H1 (cell line): ENCODE measurements around the gene MATK. TPM values are rescaled to one million over a fixed set of nuclear protein-coding genes. Genes with fewer than 3 reads are reported as not detected.

Experiments used
- CTCF ChIA-PET: fragments of 300-600 bp; sonication (Branson Sonifier 250); formaldehyde crosslinking; loops from one replicate; lab custom pipeline; 2021; ENCODE audit not compliant: partially characterized antibody; lab: Charles Lee
- POLR2A ChIA-PET: fragments of 300-600 bp; sonication (Branson Sonifier 250); formaldehyde crosslinking; loops from one replicate; lab custom pipeline; 2021; ENCODE audit warnings: inconsistent platforms; ENCODE audit not compliant: partially characterized antibody; lab: Charles Lee
- DNase-seq, 2 experiments: peaks; one replicate each; pipeline versions ENCODE4 v3.0.0 to v3.0.0-alpha.2; 2010 to 2022; ENCODE audit warnings: low spot score in 2 of 2, low read depth in 1 of 2, mixed read lengths in 1 of 2
- FAIRE-seq: peaks from 2 replicates; lab custom pipeline; 2011; peaks lifted over from hg19 to GRCh38; lab: Jason Lieb, UNC
- H2AFZ ChIP-seq: 2 replicates; pipeline ENCODE4 v1.8.1; 2012; ENCODE audit warnings: low read length, inconsistent platforms
- H2AK5ac ChIP-seq: 2 replicates; pipeline ENCODE4 v1.6.1; 2013; ENCODE audit warnings: low read depth, low read length
- H2BK120ac ChIP-seq: replicated peaks from 2 replicates; pipeline ENCODE3; 2013; ENCODE audit warnings: low read depth, low read length, inconsistent platforms
- H2BK12ac ChIP-seq: 2 replicates; pipeline ENCODE4 v1.6.1; 2013; ENCODE audit warnings: low read depth, low read length
- H2BK15ac ChIP-seq: 2 replicates; pipeline ENCODE4 v1.6.1; 2013; ENCODE audit warnings: low read length
- H2BK20ac ChIP-seq: 2 replicates; pipeline ENCODE4 v1.6.1; 2013; ENCODE audit warnings: low read length
- H2BK5ac ChIP-seq: 2 replicates; pipeline ENCODE4 v1.6.1; 2013; ENCODE audit warnings: low read depth, low read length
- H3K14ac ChIP-seq: 2 replicates; pipeline ENCODE4 v1.6.1; 2013; ENCODE audit warnings: inconsistent platforms; ENCODE audit not compliant: insufficient read length
- H3K18ac ChIP-seq: 2 replicates; pipeline ENCODE4 v1.6.1; 2013; ENCODE audit warnings: low read length; ENCODE audit errors: extremely low read depth
- H3K23ac ChIP-seq: 2 replicates; pipeline ENCODE4 v1.6.1; 2013; ENCODE audit warnings: inconsistent platforms; ENCODE audit not compliant: insufficient read length
- H3K23me2 ChIP-seq: 2 replicates; pipeline ENCODE4 v1.6.1; 2013; ENCODE audit warnings: low read depth, low read length
- H3K27ac ChIP-seq: 2 replicates; pipeline ENCODE4 v1.6.1; 2011; ENCODE audit warnings: low read depth, low read length, inconsistent platforms
- H3K27me3 ChIP-seq, 4 experiments: replicated peaks in 1 of 4; 1 replicate in 1 of 4; 2 replicates in 3 of 4; pipeline versions ENCODE4 v1.6.1 to v1.8.1; 2011 to 2013; ENCODE audit warnings: low read length in 3 of 4, mild to moderate bottlenecking in 3 of 4, inconsistent platforms in 2 of 4, mixed read lengths in 2 of 4, moderate library complexity in 1 of 4; ENCODE audit not compliant: control insufficient read depth in 3 of 4, insufficient read depth in 3 of 4; ENCODE audit errors: extremely low read depth in 1 of 4
- H3K36me3 ChIP-seq, 4 experiments: 2 replicates each; pipeline versions ENCODE4 v1.6.1 to v1.8.1; 2011 to 2013; ENCODE audit warnings: mild to moderate bottlenecking in 4 of 4, low read length in 3 of 4, moderate library complexity in 2 of 4, control low read depth in 1 of 4, inconsistent platforms in 1 of 4; ENCODE audit not compliant: insufficient read depth in 4 of 4, control insufficient read depth in 2 of 4
- H3K4ac ChIP-seq: replicated peaks from 2 replicates; pipeline ENCODE3; 2013; ENCODE audit warnings: low read length, low read depth, mixed read lengths, inconsistent platforms; ENCODE audit not compliant: insufficient read length
- H3K4me1 ChIP-seq, 4 experiments: replicated peaks in 1 of 4; 1 replicate in 1 of 4; 2 replicates in 3 of 4; pipeline versions ENCODE4 v1.6.1 to v1.8.1; 2011 to 2013; ENCODE audit warnings: low read length in 3 of 4, inconsistent platforms in 2 of 4, mixed read lengths in 1 of 4; ENCODE audit not compliant: insufficient read depth in 4 of 4, control insufficient read depth in 3 of 4
- H3K4me2 ChIP-seq, 2 experiments: 2 replicates each; pipeline versions ENCODE4 v1.6.1 to v1.8.1; 2011 to 2013; ENCODE audit warnings: low read depth in 2 of 2, low read length in 2 of 2, control low read depth in 1 of 2, inconsistent platforms in 1 of 2, mild to moderate bottlenecking in 1 of 2; ENCODE audit not compliant: insufficient read depth in 1 of 2
- H3K4me3 ChIP-seq, 4 experiments: fragments of 200-600, 300-600 bp in 1 of 4; sonication (generic), shearing (Covaris generic), sonication (Bioruptor Twin) in 1 of 4; 2 replicates each; pipeline versions ENCODE4 v1.5.1 to v1.8.1; 2011 to 2016; ENCODE audit warnings: low read length in 4 of 4, low read depth in 3 of 4, control low read depth in 2 of 4, inconsistent platforms in 2 of 4, mild to moderate bottlenecking in 2 of 4, mixed read lengths in 1 of 4, moderate library complexity in 1 of 4; ENCODE audit not compliant: insufficient read depth in 2 of 4; ENCODE audit errors: extremely low read depth in 1 of 4
- H3K56ac ChIP-seq: replicated peaks from 2 replicates; pipeline ENCODE3; 2013; ENCODE audit warnings: low read depth, mild to moderate bottlenecking, mixed read lengths, low read length, inconsistent platforms; ENCODE audit not compliant: insufficient read length
- H3K79me1 ChIP-seq: 2 replicates; pipeline ENCODE4 v1.6.1; 2013; ENCODE audit warnings: low read depth, low read length, control low read depth
- H3K79me2 ChIP-seq, 2 experiments: 2 replicates each; pipeline versions ENCODE4 v1.6.1 to v1.8.1; 2012 to 2013; ENCODE audit warnings: low read length in 2 of 2, mild to moderate bottlenecking in 2 of 2, inconsistent platforms in 1 of 2; ENCODE audit not compliant: insufficient read depth in 2 of 2, control insufficient read depth in 1 of 2
- H3K9ac ChIP-seq, 4 experiments: replicated peaks in 1 of 4; 1 replicate in 1 of 4; 2 replicates in 3 of 4; pipeline versions ENCODE4 v1.6.1 to v1.8.1; 2011 to 2013; ENCODE audit warnings: low read depth in 3 of 4, low read length in 3 of 4, control low read depth in 2 of 4, mild to moderate bottlenecking in 2 of 4, moderate library complexity in 2 of 4, inconsistent platforms in 1 of 4; ENCODE audit errors: extremely low read depth in 1 of 4
- H3K9me3 ChIP-seq, 2 experiments: 2 replicates each; pipeline versions ENCODE4 v1.6.1 to v1.8.1; 2012 to 2013; ENCODE audit warnings: mild to moderate bottlenecking in 2 of 2, moderate library complexity in 2 of 2, control low read depth in 1 of 2, inconsistent platforms in 1 of 2, low read depth in 1 of 2, low read length in 1 of 2, mixed read lengths in 1 of 2; ENCODE audit not compliant: insufficient read depth in 2 of 2
- H4K20me1 ChIP-seq, 2 experiments: replicated peaks in 1 of 2; 2 replicates each; pipeline versions ENCODE3 to v1.8.1; 2011 to 2013; ENCODE audit warnings: inconsistent platforms in 2 of 2, low read length in 2 of 2, mild to moderate bottlenecking in 1 of 2; ENCODE audit not compliant: insufficient read depth in 2 of 2, control insufficient read depth in 1 of 2
- H4K5ac ChIP-seq: 2 replicates; pipeline ENCODE4 v1.6.1; 2013; ENCODE audit warnings: low read length, low read depth, mixed read lengths, inconsistent platforms; ENCODE audit not compliant: insufficient read length
- H4K8ac ChIP-seq: 2 replicates; pipeline ENCODE4 v1.8.0; 2013; ENCODE audit warnings: mild to moderate bottlenecking, moderate library complexity, low read length, inconsistent platforms; ENCODE audit not compliant: insufficient read depth; ENCODE audit errors: extremely low read depth
- H4K91ac ChIP-seq: replicated peaks from 2 replicates; pipeline ENCODE3; 2013; ENCODE audit warnings: low read length, mixed read lengths, inconsistent platforms; ENCODE audit not compliant: insufficient read length
- ASH2L ChIP-seq: fragments of 200-600, 300-600 bp; sonication (generic); IDR thresholded peaks from one replicate; pipeline ENCODE4 v1.7.1; 2017; ENCODE audit warnings: low read length
- BACH1 ChIP-seq: IDR thresholded peaks from 2 replicates; pipeline ENCODE4 v1.6.1; 2012; ENCODE audit warnings: low read length, improper control_type of control experiment
- BRCA1 ChIP-seq: IDR thresholded peaks from 2 replicates; pipeline ENCODE4 v1.6.1; 2012; ENCODE audit warnings: low read depth, low read length, improper control_type of control experiment
- CBX5 ChIP-seq: fragments of 300-800, 300-1000 bp; sonication (generic); IDR thresholded peaks from 2 replicates; pipeline ENCODE4 v1.7.1; 2016; ENCODE audit warnings: antibody characterized with exemption, low read length, low read depth
- CBX8 ChIP-seq: fragments of 300-800, 300-1000 bp; sonication (generic); IDR thresholded peaks from 2 replicates; pipeline ENCODE4 v1.7.1; 2016; ENCODE audit warnings: low read depth, low read length, borderline replicate concordance
- CEBPB ChIP-seq: IDR thresholded peaks from 2 replicates; pipeline ENCODE4 v1.6.1; 2012; ENCODE audit warnings: low read depth, low read length
- CREB1 ChIP-seq: IDR thresholded peaks from 2 replicates; pipeline ENCODE4 v1.6.1; 2012; ENCODE audit warnings: inconsistent platforms
- CTBP2 ChIP-seq: IDR thresholded peaks from 2 replicates; pipeline ENCODE4 v1.7.0; 2011; ENCODE audit warnings: borderline replicate concordance, mild to moderate bottlenecking, moderate library complexity, mixed read lengths, low read length; ENCODE audit not compliant: insufficient read depth, insufficient read length
- RAD21 ChIP-seq, 2 experiments: IDR thresholded peaks in 1 of 2; conservative IDR thresholded peaks in 1 of 2; 2 replicates each; pipeline ENCODE4 v1.6.1; 2011; ENCODE audit warnings: low read depth in 2 of 2, low read length in 2 of 2, improper control_type of control experiment in 1 of 2, inconsistent platforms in 1 of 2, mild to moderate bottlenecking in 1 of 2, moderate library complexity in 1 of 2
- RFX5 ChIP-seq: IDR thresholded peaks from 2 replicates; pipeline ENCODE4 v1.6.1; 2011; ENCODE audit warnings: low read depth, low read length, improper control_type of control experiment, borderline replicate concordance
- RXRA ChIP-seq: IDR thresholded peaks from 2 replicates; pipeline ENCODE4 v1.6.1; 2011; ENCODE audit warnings: low read depth, mild to moderate bottlenecking, low read length, moderate library complexity; ENCODE audit not compliant: insufficient read depth
- SUZ12 ChIP-seq: fragments of 200-600 bp; sonication (generic); IDR thresholded peaks from 2 replicates; pipeline ENCODE4 v1.6.1; 2012; ENCODE audit warnings: mild to moderate bottlenecking, inconsistent platforms, low read length, moderate library complexity, mixed read lengths
- WGBS, 2 experiments: shearing (Covaris generic) in 1 of 2; methylation state at CpG; one replicate each; pipeline versions ENCODE4 v1.1.6 to v1.1.7; 2013 to 2015; ENCODE audit warnings: low lambda C conversion rate in 2 of 2, mixed read lengths in 2 of 2, inconsistent platforms in 1 of 2, low coverage in 1 of 2, missing lambda C conversion rate in 1 of 2; ENCODE audit not compliant: insufficient replicate concordance in 2 of 2, insufficient coverage in 1 of 2, insufficient read length in 1 of 2; ENCODE audit errors: extremely low coverage in 1 of 2, missing lambda C conversion rate in 1 of 2; 5-methylcytosine and 5-hydroxymethylcytosine counted together
- polyA plus RNA-seq, 7 experiments: library from polyadenylated mRNA; depleted of rRNA in 3 of 7; stranded (reverse) in 5 of 7; unstranded in 2 of 7; fragments of >200 nt in 5 of 7; fragments of 200-250 nt in 2 of 7; gene quantifications; 1 replicate in 5 of 7; 2 replicates in 1 of 7; 4 replicates in 1 of 7; pipeline versions ENCODE4 v1.2.1 to v1.2.3, GENCODE V29; 2011 to 2013; ENCODE audit warnings: missing spikeins in 2 of 7, mixed read lengths in 2 of 7
- total RNA-seq: library from RNA; stranded (reverse); fragmentation: NEBNext Ultra II Directional; extraction: Animal tissue kit (Norgen Biotek cat#: 25700); gene quantifications from 2 replicates; pipeline ENCODE4 v1.2.1, GENCODE V29; 2021
- TF ChIP-seq, protein P1 (sequence below): IDR thresholded peaks from 2 replicates; pipeline ENCODE4 v1.6.1; 2012; ENCODE audit warnings: low read length, inconsistent platforms

The MATK gene
- total and polyA plus RNA-seq, 2 of the 8 experiments (the other 6 are each of a cell fraction or from before 2014, with no cell fraction given): 20.5 to 21.4 TPM

GRCh38 chr19:3832001-3832400, 45.8 kb upstream of the MATK start:
- ChIA-PET POLR2A (interaction anchor here (0.5 to 1.4 kb wide), 6 partner anchors 49 to 480 kb away, joined by 3 to 5 read pairs (median 3); partner anchors contain the start of genes ATCAY and EEF2), CTCF (interaction anchor here (0.6 to 2.8 kb wide), 8 partner anchors 10 to 123 kb away, joined by 3 to 14 read pairs (median 4); no protein-coding TSS in a partner anchor)
- Histone ChIP-seq H2BK5ac (no peak overlapping the region), H2BK20ac (no peak overlapping the region), H2AK5ac (no peak overlapping the region), H2AFZ (no peak overlapping the region), H3K9ac (no peak overlapping the region), H4K5ac (no peak overlapping the region), H2BK12ac (no peak overlapping the region), H3K4me3 (no peak overlapping the region), H3K23ac (no peak overlapping the region), H3K4me2 (no peak overlapping the region), H3K36me3 (no peaks in the 10 kb centered on the region), H3K23me2 (peaks cover 2% of the 10 kb centered on the region; the same call in 1 of the 2 replicates), H3K4ac (no peak overlapping the region), H3K27ac (no peak overlapping the region), H3K56ac (no peak overlapping the region), H3K9me3 (no peaks in the 10 kb centered on the region), H3K79me2 (no peaks in the 10 kb centered on the region), H3K27me3 (no peaks in the 10 kb centered on the region; a peak in 1 of 7 replicates), H3K4me1 (no peaks in the 10 kb centered on the region), H4K8ac (no peak overlapping the region), H2BK120ac (no peak overlapping the region), H3K18ac (no peak overlapping the region), H2BK15ac (no peak overlapping the region), H3K79me1 (no peaks in the 10 kb centered on the region), H4K20me1 (peaks cover 0 to 3% of the 10 kb centered on the region in 2 experiments), H3K14ac (no peak overlapping the region), H4K91ac (no peak overlapping the region)
- no peak for FAIRE-seq
- WGBS, 2 experiments: 89% methylated on average over 6 of the region's 6 CpGs; no CpG with 5 or more reads in 1 of the 2 experiments
- no peak for DNase-seq
- no peak for TF ChIP-seq CBX5
- no peak for TF ChIP-seq BACH1
- no peak for TF ChIP-seq CREB1
- TF ChIP-seq BRCA1: no peak
- TF ChIP-seq RAD21 (IDR thresholded peaks at IDR 0.05 in 1 of 2, conservative IDR thresholded peaks at IDR 0.05 in 1 of 2; ENCODE audit: low read depth in 2 of 2, low read length in 2 of 2): no peak
- TF ChIP-seq, protein P1, sequence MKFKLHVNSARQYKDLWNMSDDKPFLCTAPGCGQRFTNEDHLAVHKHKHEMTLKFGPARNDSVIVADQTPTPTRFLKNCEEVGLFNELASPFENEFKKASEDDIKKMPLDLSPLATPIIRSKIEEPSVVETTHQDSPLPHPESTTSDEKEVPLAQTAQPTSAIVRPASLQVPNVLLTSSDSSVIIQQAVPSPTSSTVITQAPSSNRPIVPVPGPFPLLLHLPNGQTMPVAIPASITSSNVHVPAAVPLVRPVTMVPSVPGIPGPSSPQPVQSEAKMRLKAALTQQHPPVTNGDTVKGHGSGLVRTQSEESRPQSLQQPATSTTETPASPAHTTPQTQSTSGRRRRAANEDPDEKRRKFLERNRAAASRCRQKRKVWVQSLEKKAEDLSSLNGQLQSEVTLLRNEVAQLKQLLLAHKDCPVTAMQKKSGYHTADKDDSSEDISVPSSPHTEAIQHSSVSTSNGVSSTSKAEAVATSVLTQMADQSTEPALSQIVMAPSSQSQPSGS: no peak
- no peak for TF ChIP-seq RXRA
- no peak for TF ChIP-seq CEBPB
- no peak for TF ChIP-seq RFX5
- TF ChIP-seq ASH2L: no peak
- TF ChIP-seq CTBP2: no peak
- TF ChIP-seq CBX8: no peak
- TF ChIP-seq SUZ12: no peak
